DOHH2 (cell line): ENCODE data around the gene C12orf57.

Experiments
- CTCF ChIP-seq: fragments of 200-600 bp; sonication (generic); IDR thresholded peaks from one replicate; pipeline ENCODE4 v1.5.1; 2014; ENCODE audit warnings: antibody characterized with exemption, mild to moderate bottlenecking, low read depth, low read length; ENCODE audit not compliant: poor library complexity, severe bottlenecking
- EZH2phosphoT487 ChIP-seq: fragments of 200-600 bp; sonication (generic); IDR thresholded peaks from 2 replicates; pipeline ENCODE4 v1.6.1; 2017; ENCODE audit warnings: borderline replicate concordance, mild to moderate bottlenecking, antibody characterized with exemption, low read length, moderate library complexity, mixed read lengths

DNA sequence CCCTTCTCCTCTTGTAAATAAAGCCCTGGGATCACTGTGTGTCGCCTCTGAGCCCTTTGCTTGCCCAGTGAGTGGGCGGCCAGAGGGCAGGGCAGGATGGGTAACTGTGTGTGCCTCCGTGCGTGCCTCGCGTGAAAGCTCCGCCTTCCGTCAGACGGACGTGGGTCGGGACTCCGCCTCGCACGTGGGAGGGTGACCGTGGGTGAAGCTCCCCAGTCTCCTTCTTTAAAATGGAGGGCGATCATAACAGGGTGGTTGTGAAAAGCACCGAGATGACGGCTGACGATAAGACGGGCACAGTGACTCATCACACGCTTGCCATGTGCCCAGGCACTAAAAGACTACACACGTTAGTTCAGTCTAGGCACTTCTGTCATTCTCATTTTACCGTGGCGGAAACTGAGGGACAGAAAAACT is 17.5 kb downstream of the C12orf57 start:
- TF ChIP-seq CTCF (no peak), EZH2phosphoT487 (no peak)
